ENCODE results near the gene PICK1.

- TF ChIP-seq POLR2A (IDR thresholded peaks at IDR 0.05) (no peak), POLR2AphosphoS5 (IDR thresholded peaks at IDR 0.05) (no peak)
Measured at GRCh38 chr22:38125038-38125610, 67.9 kb downstream of the PICK1 start.
